ENCODE results near the gene PRR16. TPM values are rescaled to one million over a fixed set of nuclear protein-coding genes. Genes with fewer than 3 reads are reported as not detected.
A peak's percentile ranks its signal among the peaks of the same experiment; 100 is the strongest.

PRR16 gene
- total RNA-seq, 6 experiments from 2014 or later: 53.5 to 74.0 (median 61.2) TPM

- no peak for DNase-seq
- peaks cover 21% of the 10 kb centered on the region for H3K36me3 Mint-ChIP-seq (ENCODE audit: low read depth)
- H3K9me3 Mint-ChIP-seq: peaks cover 4% of the 10 kb centered on the region
- H3K27me3 Mint-ChIP-seq (ENCODE audit: insufficient read depth): no peaks in the 10 kb centered on the region; the same call in 1 of the 2 replicates
- H3K27ac Mint-ChIP-seq: peak overlapping the region; percentile 25
- H3K4me3 Mint-ChIP-seq: no peak overlapping the region; the same call in 1 of the 2 replicates
- peaks cover 61% of the 10 kb centered on the region for H3K4me1 Mint-ChIP-seq (ENCODE audit: low read depth)
- TF ChIP-seq CTCF (IDR thresholded peaks at IDR 0.05): no peak
These were observed 43.8 kb downstream of the PRR16 start for GRCh38 chr5:120507800-120508463.

- H3K27me3 Mint-ChIP-seq (ENCODE audit: insufficient read depth): peaks cover 1% of the 10 kb centered on the region
These were observed 45.0 kb downstream of the PRR16 start for GRCh38 chr5:120509053-120509452.

GRCh38 chr5:120510098-120510637, 46.1 kb downstream of the PRR16 start:
- Mint-ChIP-seq H3K36me3 (ENCODE audit: low read depth) (peaks cover 10% of the 10 kb centered on the region; the same call in 1 of the 2 replicates), H3K4me1 (ENCODE audit: low read depth) (peaks cover 72% of the 10 kb centered on the region), H3K27ac (no peak overlapping the region), H3K27me3 (ENCODE audit: insufficient read depth) (peaks cover 1% of the 10 kb centered on the region), H3K9me3 (no peaks in the 10 kb centered on the region), H3K4me3 (no peak overlapping the region)
- no peak for DNase-seq
- TF ChIP-seq CTCF (IDR thresholded peaks at IDR 0.05): no peak

More at GRCh38 chr5:120509053-120509452, 45.0 kb downstream of the PRR16 start:
- Mint-ChIP-seq H3K36me3 (ENCODE audit: low read depth) (peaks cover 10% of the 10 kb centered on the region), H3K9me3 (peaks cover 2% of the 10 kb centered on the region), H3K4me1 (ENCODE audit: low read depth) (peaks cover 62% of the 10 kb centered on the region), H3K27ac (no peak overlapping the region), H3K4me3 (no peak overlapping the region; the same call in 1 of the 2 replicates)
- DNase-seq: no peak
- TF ChIP-seq CTCF (IDR thresholded peaks at IDR 0.05): no peak

GRCh38 chr5:120510994-120511686, 47.0 kb downstream of the PRR16 start:
- no peak overlapping the region for H3K4me3 Mint-ChIP-seq
- no peaks in the 10 kb centered on the region for H3K9me3 Mint-ChIP-seq
- no peak overlapping the region for H3K27ac Mint-ChIP-seq
- H3K27me3 Mint-ChIP-seq (ENCODE audit: insufficient read depth): peaks cover 1% of the 10 kb centered on the region
- H3K4me1 Mint-ChIP-seq (ENCODE audit: low read depth): peaks cover 75% of the 10 kb centered on the region
- H3K36me3 Mint-ChIP-seq (ENCODE audit: low read depth): peaks cover 9% of the 10 kb centered on the region; the same call in 1 of the 2 replicates
- TF ChIP-seq CTCF (IDR thresholded peaks at IDR 0.05): no peak
- DNase-seq: no peak

GRCh38 chr5:120512068-120512467, 48.0 kb downstream of the PRR16 start:
- DNase-seq: no peak
- Mint-ChIP-seq H3K4me3 (no peak overlapping the region), H3K27me3 (ENCODE audit: insufficient read depth) (peaks cover 1% of the 10 kb centered on the region), H3K36me3 (ENCODE audit: low read depth) (peaks cover 9% of the 10 kb centered on the region; the same call in 1 of the 2 replicates), H3K4me1 (ENCODE audit: low read depth) (peaks cover 76% of the 10 kb centered on the region), H3K9me3 (no peaks in the 10 kb centered on the region), H3K27ac (no peak overlapping the region)
- no peak for TF ChIP-seq CTCF (IDR thresholded peaks at IDR 0.05)

Data from HFFc6 (cell line).